ENCODE results near the gene COX4I2.

COX4I2 gene

GRCh38 chr20:31693402-31693801 lies 55.7 kb downstream of the COX4I2 start:
- Histone ChIP-seq H3K27ac (no peak overlapping the region), H3K36me3 (replicated peaks) (peaks cover 6% of the 10 kb centered on the region), H3K27me3 (replicated peaks) (no peaks in the 10 kb centered on the region), H3K4me3 (ENCODE audit: low read depth, low read length) (no peak overlapping the region)
- TF ChIP-seq CTCF (IDR thresholded peaks at IDR 0.05; ENCODE audit: low read depth, low read length, missing control alignments): no peak
- in situ Hi-C loops (cut with HindIII; ENCODE audit: low pct_ligation_motif_present, low sequenced_read_pairs): no loop called here
- no peak for DNase-seq

DNA sequence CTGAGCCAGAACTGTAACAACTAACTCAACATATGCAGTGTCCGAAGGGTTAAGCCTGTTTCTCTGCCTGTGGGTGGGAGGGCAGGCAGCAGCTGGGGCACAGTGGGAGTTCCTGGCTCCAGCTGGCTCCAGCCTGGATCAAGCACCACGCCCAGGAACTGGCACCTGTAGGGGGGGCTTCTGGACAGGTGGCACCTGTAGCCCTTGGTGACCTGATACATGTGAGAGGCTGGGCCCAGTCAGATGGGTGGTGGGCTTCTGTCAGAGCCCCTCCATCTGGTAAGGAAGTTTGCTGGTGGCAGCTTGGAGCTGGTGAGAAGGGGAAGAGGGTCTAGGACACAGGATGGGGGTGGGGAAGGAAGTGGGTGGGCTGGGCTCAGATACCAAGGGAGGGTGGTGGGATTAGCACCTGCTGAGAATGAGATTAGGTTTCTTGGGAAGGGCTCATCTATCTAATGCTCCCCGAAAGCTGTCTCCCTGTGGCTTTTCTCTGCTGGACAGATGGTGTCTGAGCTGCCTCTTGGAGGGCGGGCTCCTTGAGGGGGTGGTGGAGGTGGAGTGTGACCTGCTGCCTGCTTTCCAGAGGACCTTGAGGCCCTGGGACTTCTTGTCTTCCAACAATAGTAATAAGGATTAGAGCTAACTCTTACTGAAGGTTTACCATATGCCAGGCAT lies 56.4 kb downstream of the COX4I2 start:
- H3K36me3 ChIP-seq (replicated peaks): peaks cover 6% of the 10 kb centered on the region
- in situ Hi-C loops (cut with HindIII; ENCODE audit: low pct_ligation_motif_present, low sequenced_read_pairs): no loop called here
- no peak overlapping the region for H3K27ac ChIP-seq

More for the DNA sequence above, 56.4 kb downstream of the COX4I2 start:
- DNase-seq: no peak
- no peak overlapping the region for H3K4me3 ChIP-seq (ENCODE audit: low read depth, low read length)
- no peaks in the 10 kb centered on the region for H3K27me3 ChIP-seq (replicated peaks)
- no peak for TF ChIP-seq CTCF (IDR thresholded peaks at IDR 0.05; ENCODE audit: low read depth, low read length, missing control alignments)
